SIG-M5 treated with dmso at 0.1 percent for 504 hours (cell line): Measurements from ENCODE around the gene SH3TC1.

ENCODE experiments used
- DNase-seq: peaks from one replicate; lab custom pipeline; 2025; ENCODE audit not compliant: unreplicated experiment; lab: John Stamatoyannopoulos, UW

The SH3TC1 gene

DNA sequence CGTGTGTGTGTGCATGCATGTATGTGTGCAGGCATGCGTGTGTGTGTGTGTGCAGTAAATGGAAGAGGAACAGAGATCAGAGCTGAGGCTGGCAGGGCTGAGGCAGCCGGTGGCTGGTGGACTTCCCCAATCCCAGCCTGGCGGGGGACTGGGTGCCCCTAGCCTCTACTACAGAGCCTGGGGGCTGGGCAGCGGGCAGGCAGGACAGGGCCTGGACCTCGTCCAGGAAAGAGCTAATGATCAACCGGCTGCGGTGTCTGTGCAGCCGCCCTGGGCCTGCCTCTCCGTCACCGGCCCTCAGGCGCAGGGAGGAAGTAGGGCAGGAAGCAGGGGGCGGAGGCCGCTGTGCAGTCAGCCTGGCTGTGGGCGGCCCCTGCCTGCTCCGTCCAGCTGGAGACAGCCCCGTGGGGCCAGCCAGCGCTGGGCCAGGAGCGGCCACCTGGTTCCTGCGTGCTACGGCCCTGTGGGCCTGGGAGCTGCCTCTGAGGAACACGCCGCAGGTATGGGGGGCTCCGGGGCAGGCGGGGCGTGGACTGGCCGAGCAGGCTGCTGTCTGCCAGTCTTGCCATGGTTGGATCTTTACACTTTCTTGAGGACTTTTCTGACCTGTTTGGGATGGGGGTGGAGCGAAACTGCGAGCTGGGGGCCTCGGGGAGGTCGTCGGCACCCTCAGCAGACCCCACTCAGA, at the start of gene SH3TC1:
Gene SH3TC1 (plus strand): TSS at position 385 of the 688 bp plus-strand sequence. CDS start 5,905 bp downstream, outside the sequence.
- peak; percentile 65 for DNase-seq

DNA sequence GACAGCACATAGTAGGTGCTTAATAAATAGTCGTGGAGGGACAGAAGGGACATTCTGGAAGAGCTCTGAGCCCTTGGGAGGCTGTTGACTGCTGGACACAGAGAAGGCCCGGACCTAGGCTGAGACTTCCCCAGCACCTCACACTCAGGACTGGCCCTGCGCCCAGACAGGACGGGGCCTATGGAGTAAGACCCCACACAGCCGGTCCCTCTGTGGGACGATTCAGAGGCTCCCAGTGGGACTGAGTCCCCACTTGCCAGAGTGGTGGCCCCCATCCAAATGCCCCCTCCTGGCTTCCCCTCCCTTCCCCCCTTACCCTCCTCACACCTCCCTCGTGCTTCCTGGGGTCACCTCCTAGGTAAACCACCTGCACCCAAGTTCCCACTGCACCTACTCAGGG, 49.4 kb upstream of the SH3TC1 start:
- DNase-seq = no peak

DNA sequence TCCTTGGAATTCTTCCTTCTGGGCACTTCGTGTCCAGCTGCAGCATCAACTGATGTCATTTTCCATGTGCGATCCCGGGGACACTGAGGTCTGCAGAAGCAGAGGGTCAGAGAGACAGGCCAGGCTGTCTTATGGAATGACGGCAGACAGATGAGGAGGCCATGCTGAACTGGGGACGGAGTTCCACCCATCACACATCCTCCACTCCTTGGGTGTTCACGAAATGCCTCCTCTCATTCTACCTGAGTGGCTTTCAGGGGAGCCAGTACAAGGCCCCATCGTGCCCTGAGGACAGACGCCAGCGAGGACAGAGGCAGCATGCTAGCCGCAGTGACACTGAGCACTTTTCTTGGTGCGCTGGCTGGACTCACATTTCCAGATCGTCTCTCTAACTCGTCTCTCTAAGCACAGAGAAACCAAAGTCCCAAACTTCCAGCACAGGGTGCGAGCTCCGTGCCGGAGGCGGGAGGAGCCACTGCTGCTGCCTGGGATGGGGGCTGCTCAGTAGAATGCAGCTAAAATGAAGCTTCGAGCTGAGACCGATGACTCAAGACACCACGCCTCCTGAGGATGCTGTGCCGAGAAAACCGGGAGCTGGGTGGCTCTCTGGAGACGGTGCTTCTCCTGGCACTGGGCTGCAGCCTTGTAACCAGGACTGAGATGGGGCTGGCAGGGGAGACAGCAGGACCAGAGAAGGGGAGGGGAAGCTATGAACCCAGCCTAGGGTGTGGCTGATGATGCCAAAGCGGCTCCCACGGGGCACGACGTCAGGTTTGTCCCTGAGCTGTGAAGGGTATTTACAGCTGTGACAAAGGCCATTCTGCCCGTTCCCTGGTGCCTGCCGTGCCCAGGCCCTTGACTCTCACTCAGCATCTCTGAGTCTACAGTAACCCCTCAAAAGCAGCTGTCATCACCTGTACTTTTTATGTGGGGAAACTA, 48.7 kb upstream of the SH3TC1 start:
- no peak for DNase-seq

DNA sequence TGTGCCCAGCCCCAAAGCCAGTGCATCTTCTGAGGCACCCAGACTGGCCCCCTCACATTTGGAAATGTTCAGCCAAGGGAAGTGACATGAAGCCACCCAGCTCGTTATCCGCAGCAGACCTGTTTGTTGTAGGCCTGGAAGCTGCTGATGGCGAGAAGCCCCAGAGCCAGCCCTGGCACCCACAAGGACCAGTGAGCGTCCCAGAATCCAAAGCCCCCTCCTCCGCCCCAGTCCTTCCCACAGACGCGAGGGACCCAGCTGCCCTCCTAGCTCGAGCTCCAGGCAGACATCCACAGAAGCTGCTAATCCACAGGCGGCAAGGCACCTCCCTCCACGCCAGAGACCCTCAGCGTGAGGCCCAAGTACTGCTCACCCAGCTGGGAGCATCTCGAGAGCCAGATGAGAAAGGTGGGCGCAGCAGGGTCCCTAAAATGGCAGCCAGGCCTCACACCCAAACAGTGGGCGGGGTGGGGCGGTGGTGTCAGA, 47.9 kb upstream of the SH3TC1 start:
- no peak for DNase-seq

DNA sequence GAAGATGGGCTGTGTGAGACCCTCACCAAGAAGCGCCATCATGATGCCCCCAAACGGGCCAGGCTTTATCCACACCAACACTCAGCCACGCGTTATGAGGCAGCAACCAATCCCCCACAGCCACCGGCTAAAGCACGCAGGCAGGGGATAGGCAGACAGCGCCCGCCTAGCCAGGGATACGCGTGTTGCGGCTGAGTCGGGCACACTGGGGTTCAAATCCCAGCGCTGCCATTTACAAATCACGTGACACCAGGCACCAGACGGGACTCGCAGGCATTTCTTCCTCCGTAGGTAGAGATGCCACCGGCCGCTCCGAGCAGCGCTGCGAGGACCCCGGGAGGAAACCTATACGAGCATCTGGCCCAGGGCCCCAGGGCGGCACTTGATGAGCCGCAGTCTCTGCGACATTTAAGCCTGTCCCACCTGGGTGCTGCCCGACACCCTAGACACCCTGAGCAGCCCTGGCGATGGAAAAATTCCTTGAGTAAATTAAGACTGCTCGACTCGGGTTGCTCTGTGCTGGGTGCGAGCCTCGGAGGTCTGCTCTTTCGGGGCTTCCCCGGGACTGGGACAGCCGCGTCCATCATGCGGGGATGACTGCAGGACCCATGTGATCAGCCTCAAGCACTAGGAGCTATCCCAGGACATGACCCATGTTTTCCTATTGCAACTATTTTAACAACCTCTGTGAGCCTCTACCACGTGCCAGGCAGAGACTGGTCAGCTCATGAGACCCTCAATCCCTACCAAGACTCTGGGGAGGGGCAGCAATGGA, 46.8 kb upstream of the SH3TC1 start:
- no peak for DNase-seq

DNA sequence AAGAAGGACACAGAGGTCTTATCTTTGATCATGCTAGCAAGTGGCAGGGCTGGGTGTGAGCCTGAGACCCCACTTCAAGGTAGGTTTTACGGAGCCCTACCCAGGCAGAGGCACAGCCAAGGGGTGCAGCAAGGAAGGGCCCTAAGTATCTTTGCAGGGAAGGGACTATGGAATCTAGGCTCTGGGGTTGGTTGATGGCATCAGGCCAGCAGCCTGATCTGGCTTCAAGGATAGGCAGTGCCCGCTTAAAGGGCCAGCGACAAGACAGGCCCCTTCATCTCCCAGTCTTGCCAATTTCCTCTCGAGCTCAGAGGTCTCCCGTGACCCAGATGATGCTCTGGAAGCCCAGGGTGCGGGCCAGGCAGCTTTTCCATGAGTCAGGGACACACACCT, 46.2 kb upstream of the SH3TC1 start:
- DNase-seq = no peak

DNA sequence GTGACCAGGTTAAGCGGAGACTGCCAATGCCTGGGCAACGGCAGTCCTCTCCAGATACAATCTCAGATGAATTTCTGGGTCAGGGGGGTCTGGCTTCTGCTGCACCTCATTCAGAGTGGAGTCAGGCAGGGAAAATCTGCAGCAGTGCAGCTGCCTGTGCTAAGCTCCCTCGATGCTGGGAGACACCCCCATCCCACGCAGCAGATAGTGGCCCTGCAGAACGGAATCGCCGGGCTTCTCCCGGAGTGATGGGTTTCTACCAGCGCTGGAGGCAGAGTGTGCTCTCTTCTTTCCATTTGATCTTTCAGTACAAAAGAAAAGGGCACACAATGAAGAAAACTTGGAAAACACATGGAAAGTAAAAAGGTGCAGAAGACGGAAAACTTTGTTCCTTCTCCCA, 45.6 kb upstream of the SH3TC1 start:
- no peak for DNase-seq

DNA sequence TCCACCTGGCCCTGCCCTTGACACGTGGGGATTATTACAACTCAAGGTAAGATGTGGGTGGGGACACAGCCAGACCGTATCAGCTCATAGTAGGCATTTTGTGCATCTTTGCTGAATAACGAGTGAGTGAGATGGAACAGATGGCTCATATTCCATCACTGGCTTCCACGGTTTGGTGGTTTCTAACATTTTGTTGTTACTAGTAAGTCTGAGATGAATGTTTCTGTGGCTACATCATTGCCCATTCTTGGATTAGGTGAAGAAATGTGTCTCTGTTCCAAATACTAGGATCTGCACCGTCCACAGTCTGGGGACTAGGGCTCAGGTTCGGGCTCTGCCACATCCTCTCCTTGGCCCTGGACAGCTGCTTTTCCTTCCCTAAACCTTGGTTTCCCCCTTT, 44.0 kb upstream of the SH3TC1 start:
- no peak for DNase-seq

DNA sequence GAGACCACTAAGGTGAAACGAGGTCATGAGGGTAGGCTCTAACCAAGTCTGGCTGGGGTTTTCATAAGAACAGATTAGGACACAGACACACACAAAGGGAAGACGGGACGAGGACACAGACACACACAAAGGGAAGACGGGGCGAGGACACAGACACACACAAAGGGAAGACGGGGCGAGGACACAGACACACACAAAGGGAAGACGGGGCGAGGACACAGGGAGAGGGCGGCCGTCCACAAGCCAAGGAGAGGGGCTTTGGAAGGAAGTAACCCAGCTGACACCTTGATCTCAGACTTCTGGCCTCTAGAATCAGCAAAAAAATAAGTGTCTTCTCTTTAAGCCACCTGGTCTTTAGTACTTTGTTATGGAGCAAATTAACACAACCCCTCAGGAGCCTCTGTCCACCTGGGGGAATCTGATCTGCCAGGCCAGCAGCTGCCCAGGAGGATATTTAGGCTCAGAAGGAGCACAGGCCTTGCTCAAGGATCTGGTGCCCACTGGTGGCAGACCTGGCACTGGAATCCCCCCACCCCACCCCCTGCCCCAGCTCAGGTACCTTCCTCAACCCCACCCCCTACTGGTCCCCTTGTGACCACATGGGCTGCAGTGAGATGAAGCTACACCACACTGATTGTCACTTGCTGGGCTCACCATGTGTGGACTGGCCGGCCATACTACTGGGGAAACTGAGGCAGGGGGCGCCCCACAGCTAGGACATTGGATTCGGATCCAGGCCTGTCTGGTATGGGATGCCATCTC, 43.2 kb upstream of the SH3TC1 start:
- DNase-seq = no peak

DNA sequence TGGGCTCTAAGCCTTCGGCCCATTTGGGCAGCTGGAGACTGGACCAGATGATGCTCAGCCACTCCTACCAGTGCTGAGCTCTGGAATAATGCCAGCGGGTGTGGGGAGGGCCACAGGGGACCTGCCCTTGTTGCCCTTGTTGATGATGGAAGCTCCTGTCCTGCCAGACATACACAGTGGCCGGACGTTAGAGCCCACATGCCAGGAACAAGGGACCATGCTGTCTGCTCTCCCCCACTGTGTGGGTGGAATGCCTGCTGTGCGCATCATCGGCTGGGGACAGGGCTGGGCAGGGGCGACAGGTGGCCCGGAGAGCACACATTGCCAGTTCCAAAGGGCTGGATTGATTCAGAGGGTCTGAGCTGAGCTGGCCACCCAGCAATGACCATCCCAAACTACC, 42.5 kb upstream of the SH3TC1 start:
- DNase-seq = no peak

DNA sequence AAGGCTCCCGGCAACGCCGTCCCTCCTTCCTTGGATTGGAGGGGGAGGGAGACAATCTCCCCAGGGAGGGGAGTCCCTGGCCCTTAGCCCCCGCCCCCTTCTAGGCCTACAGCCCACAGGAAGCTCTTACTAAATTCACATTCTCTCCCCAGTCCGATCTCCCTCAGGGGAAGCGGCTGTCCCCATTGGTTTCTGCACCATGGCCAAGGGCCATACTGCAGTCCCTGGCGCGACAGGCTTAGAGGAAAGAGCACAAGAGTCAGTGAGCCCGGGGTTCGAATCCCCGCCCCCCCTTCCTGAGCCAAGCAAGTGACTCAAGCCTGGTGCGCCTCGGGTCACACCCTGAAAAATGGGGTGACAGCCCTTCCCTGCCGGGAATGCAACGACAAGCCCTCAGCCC, 41.6 kb upstream of the SH3TC1 start:
- DNase-seq = no peak

DNA sequence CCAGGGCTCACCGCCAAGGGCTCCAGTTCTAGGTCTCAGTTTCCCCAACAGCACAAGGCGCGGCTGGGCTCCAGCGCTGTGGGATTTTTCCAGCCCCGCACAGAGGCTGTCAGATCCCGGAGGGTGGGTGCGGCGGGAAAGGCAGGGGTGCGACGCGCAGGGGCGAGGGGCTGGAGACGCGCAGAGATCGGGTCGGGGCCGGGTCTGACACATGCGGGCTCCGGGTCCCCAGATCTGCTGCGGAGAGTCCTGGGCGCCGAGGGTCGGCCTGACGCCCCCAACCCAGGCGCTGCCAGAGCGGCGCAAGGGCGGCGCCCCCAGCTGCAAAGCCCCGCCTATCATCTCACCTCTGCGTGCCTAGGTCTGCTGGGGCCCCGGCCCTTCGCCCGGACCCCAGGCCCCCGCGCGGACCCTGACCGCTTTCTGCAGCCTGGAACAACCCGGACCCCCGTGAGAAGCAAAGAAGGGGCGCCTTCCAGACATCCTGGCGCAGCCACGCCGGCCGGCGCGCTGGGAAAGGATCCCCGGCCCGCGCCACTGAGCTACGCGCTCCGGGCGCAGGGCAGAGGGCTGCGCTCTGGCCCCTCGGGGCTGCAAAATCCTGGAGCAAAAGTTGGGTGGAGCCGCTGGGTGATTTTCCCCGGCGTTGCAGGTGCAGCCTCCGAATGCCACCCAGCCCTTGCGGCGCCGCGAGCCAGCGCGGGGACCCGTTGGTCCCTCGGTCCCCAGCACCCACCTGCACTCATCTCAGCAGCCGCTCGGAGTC, 41.0 kb upstream of the SH3TC1 start:
- no peak for DNase-seq

DNA sequence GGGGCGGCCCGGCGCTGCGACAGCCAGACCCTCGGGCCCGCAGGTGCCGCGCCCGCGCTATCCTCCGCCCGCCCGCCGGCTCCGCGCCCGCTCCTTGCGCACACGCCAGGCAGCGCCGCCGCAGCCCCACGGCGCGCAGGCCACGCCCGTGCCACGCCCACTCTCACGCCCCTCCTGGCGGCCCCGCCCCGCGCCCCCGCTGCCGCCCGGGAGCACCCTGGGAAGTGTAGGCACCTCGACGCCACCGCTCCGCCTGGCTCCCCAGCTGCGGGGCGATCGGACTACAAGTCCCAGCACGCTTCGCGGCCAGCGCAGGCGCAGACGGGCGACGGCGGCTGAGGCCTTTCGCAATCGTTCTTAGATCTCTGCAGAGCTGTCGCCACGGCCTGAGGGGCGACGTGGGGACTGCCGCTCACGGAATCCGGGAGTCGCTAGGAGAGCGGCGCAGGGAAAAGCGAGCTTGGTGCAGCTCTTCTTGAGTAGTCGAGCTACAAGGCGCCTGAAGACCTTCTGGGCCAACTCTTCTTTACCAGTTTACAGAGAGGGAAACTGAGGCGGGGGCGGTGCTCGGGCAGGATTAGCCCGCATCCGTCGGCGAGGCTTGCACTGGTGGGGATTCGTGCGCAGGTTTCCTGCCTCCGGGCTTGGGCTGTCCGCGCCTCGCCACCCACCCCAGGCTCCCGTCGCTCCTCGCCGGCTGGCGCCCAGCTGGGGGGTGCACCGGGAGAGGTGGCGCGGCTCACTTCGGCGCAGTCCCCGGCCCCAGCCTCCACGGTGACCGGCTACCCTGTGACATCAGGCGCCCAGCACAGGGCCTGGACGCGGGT, 40.2 kb upstream of the SH3TC1 start, which contains the start of gene ABLIM2:
Gene ABLIM2 (minus strand): TSS at position 104 of the 827 bp plus-strand sequence. CDS start 124 bp downstream, outside the sequence.
- peak; percentile 91 for DNase-seq

DNA sequence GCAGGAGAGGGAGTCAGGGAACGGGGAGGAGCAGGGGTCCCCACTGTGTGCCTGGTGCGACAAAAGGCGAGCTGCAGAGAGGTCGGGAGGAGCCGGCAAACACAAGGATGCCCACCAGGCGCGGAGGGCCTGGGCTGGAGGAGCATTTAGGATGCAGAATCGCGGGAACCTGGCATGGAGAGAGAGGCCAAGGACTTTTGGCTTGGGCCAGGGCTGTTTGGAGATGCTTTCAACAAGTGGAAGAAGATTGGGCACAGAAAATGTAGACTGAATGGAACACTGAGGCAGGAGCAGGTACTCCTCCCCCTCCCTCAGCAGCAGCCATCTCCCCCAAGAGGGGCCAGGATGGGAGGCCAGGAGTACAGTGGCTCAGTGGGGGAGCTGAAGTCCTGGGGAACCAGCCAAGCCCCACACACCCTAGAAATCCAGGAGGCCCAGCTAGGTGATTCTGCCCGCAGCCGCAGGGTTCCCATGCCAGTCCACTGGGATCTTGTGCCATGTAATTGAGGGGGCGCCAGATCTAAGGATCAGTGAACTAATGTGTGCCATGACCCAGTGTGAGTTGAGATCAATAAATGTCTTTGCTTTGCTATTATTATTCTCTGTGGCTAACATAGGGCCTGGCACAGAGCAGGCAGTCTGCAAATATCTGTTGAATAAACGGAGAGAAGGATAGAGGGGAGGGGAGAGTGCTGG, 39.4 kb upstream of the SH3TC1 start:
- no peak for DNase-seq

DNA sequence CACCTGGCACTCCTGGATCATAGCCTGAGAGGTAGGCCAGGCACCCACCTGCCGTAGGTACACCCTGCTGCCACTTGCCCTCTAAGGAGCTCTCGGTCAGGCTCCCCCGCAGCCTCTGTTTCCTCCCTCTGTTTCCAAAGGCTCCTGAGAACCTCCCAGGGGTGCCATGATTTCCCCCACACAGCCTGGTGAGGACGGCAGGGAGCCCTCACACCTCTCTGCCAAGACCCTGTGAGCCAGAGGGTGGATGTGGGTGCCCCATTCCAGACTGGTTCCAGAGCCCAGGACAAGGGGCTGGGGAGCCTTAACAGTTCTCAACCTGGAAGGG, 38.9 kb upstream of the SH3TC1 start:
- DNase-seq = no peak

DNA sequence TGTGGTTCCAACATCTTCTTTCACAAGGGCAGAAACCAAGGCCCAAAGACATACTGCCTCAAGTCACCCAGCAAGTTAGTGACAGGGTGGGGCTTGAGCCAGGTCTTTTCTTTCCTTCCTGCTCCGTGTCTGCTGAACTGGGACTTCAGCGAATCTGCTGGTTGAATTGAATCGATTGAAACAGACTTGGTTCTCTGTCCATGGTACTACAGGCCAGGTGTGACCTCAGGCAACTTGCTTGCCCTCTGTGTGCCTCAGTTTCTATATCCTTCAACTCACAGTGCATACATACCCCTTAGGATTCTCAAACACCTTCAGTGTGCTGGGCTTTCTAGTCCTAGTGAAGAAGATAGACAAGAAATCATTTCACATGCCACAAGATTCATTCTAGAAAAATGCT, 38.5 kb upstream of the SH3TC1 start:
- DNase-seq = no peak

DNA sequence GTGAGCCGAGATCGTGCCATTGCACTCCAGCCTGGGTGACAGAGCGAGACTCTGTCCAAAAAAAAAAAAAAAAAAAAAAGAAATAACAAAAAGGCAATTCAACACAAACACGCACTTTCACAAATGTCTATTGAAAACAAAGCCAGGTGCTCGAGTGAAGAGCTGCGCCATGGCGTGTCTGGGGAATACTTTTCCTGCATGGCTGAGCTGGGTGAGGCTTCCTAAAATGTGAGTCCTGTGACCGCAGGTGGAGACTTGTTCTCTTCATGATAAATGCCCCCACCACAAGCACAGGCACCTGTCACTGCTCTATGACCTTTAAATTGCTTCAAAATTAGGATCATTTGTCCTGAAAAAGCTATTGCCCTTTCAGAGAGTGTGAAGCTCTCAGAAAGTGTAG, 36.5 kb upstream of the SH3TC1 start:
- no peak for DNase-seq

DNA sequence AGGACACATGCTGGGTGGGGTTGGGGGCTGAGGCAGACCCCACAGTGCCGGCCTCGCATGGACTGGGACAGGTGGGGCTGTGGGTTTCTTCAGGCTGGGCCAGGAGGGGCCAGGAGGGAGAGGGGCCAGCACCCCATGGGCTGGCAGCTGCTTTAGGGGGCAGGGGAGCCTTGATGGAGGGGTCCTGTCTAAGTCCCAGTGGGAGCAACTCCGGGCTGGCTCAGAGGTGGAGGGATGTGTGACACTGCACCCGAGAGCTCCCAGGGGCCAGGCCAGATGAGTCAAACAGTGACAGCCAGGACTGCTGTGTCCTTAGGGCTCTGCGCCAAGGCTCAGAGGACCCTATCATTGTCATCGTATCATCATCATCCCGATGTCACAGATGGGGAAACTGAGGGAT, 36.1 kb upstream of the SH3TC1 start:
- no peak for DNase-seq
